HepG2 (cell line): ENCODE results near the gene SIX5. TPM values are rescaled to one million over a fixed set of nuclear protein-coding genes. Genes with fewer than 3 reads are reported as not detected.

ENCODE experiments used
- AGO2 ChIP-seq: fragments of 200-400 bp; formaldehyde crosslinking; optimal IDR thresholded peaks from 2 replicates; pipeline ENCODE3; 2017; ENCODE audit warnings: mild to moderate bottlenecking, low read depth, low read length, moderate library complexity
- CCAR2 ChIP-seq: fragments of 200-400 bp; formaldehyde crosslinking; optimal IDR thresholded peaks from 2 replicates; pipeline ENCODE3; 2018; ENCODE audit warnings: low read depth, mild to moderate bottlenecking, low read length, moderate library complexity
- JUNB ChIP-seq: sonication (generic); formaldehyde crosslinking; IDR thresholded peaks from 2 replicates; pipeline ENCODE4 v1.8.0; 2022; ENCODE audit warnings: missing genetic modification reagents, mild to moderate bottlenecking, borderline replicate concordance
- MEF2D ChIP-seq: sonication (generic); formaldehyde crosslinking; IDR thresholded peaks from 2 replicates; pipeline ENCODE4 v1.5.1; 2020; ENCODE audit warnings: mild to moderate bottlenecking, missing genetic modification reagents
- SALL2 ChIP-seq: sonication (generic); formaldehyde crosslinking; IDR thresholded peaks from 2 replicates; pipeline ENCODE4 v1.8.1; 2023; ENCODE audit warnings: mild to moderate bottlenecking, missing genetic modification reagents, inconsistent platforms
- TRIM24 ChIP-seq: sonication (generic); formaldehyde crosslinking; IDR thresholded peaks from 2 replicates; pipeline ENCODE4 v1.8.0; 2022; ENCODE audit warnings: mild to moderate bottlenecking, missing genetic modification reagents
- YY1 ChIP-seq: IDR thresholded peaks from 2 replicates; pipeline ENCODE4 v1.6.1; 2011; ENCODE audit warnings: low read length, low read depth, moderate library complexity, mild to moderate bottlenecking; ENCODE audit not compliant: insufficient read depth, insufficient replicate concordance
- ZKSCAN8 ChIP-seq: IDR thresholded peaks from 2 replicates; pipeline ENCODE4 v1.6.1; 2016; ENCODE audit warnings: borderline replicate concordance, missing genetic modification reagents, missing compliant biosample characterization
- ZNF224 ChIP-seq: sonication (generic); formaldehyde crosslinking; IDR thresholded peaks from 2 replicates; pipeline ENCODE4 v1.5.0; 2020; ENCODE audit warnings: mild to moderate bottlenecking, missing genetic modification reagents
- ZNF326 ChIP-seq: sonication (generic); formaldehyde crosslinking; IDR thresholded peaks from 2 replicates; pipeline ENCODE4 v1.4.0; 2020; ENCODE audit warnings: missing genetic modification reagents, borderline replicate concordance
- ZNF337 ChIP-seq: sonication (generic); formaldehyde crosslinking; IDR thresholded peaks from 2 replicates; pipeline ENCODE4 v1.5.1; 2020; ENCODE audit warnings: missing genetic modification reagents, low read depth, mild to moderate bottlenecking, borderline replicate concordance
- ZNF33B ChIP-seq: sonication (generic); formaldehyde crosslinking; IDR thresholded peaks from 2 replicates; pipeline ENCODE4 v1.5.1; 2020; ENCODE audit warnings: mild to moderate bottlenecking, missing genetic modification reagents
- ZNF570 ChIP-seq: sonication (generic); formaldehyde crosslinking; IDR thresholded peaks from 2 replicates; pipeline ENCODE4 v1.4.0; 2020; ENCODE audit warnings: mild to moderate bottlenecking, missing genetic modification reagents, borderline replicate concordance
- ZNF615 ChIP-seq: sonication (generic); formaldehyde crosslinking; IDR thresholded peaks from 2 replicates; pipeline ENCODE4 v1.5.0; 2020; ENCODE audit warnings: mild to moderate bottlenecking, missing genetic modification reagents, borderline replicate concordance
- ZNF672 ChIP-seq: sonication (generic); formaldehyde crosslinking; IDR thresholded peaks from 2 replicates; pipeline ENCODE4 v1.8.1; 2022; ENCODE audit warnings: missing genetic modification reagents
- ZNF850 ChIP-seq: sonication (generic); formaldehyde crosslinking; conservative IDR thresholded peaks from 2 replicates; pipeline ENCODE4 v1.9.0; 2021; ENCODE audit warnings: mild to moderate bottlenecking, missing genetic modification reagents
- ZZZ3 ChIP-seq: sonication (generic); formaldehyde crosslinking; IDR thresholded peaks from 2 replicates; pipeline ENCODE4 v1.4.0; 2020; ENCODE audit warnings: missing genetic modification reagents, mild to moderate bottlenecking, borderline replicate concordance
- polyA plus RNA-seq, 8 experiments: library from polyadenylated mRNA; depleted of rRNA in 3 of 8; stranded (reverse) in 7 of 8; unstranded in 1 of 8; fragments of >200 nt; fragmentation: Illumina TruSeq in 4 of 8; extraction: Trizol in 4 of 8; gene quantifications; 2 replicates each; pipeline versions ENCODE4 v1.2.1 to v1.2.3, GENCODE V29; 2011 to 2016; ENCODE audit warnings: low read depth in 4 of 8, missing spikeins in 1 of 8, mixed read lengths in 1 of 8; ENCODE audit not compliant: insufficient read depth in 1 of 8
- total RNA-seq, 5 experiments: library from RNA; depleted of rRNA; stranded (reverse); fragments of >200 nt; fragmentation: Illumina TruSeq; extraction: Trizol; gene quantifications; 2 replicates each; pipeline ENCODE4 v1.2.3, GENCODE V29; 2016; ENCODE audit warnings: low read depth in 1 of 5
- TF ChIP-seq, protein P1 (sequence below): sonication (generic); formaldehyde crosslinking; IDR thresholded peaks from 2 replicates; pipeline ENCODE4 v1.5.0; 2020; ENCODE audit warnings: mild to moderate bottlenecking, missing genetic modification reagents, moderate library complexity
- TF ChIP-seq, protein P2 (sequence below): sonication (generic); formaldehyde crosslinking; IDR thresholded peaks from 2 replicates; pipeline ENCODE4 v1.4.0; 2020; ENCODE audit warnings: mild to moderate bottlenecking, missing genetic modification reagents
- TF ChIP-seq, protein P3 (sequence below): sonication (generic); IDR thresholded peaks from 2 replicates; pipeline ENCODE4 v1.6.1; 2016; ENCODE audit warnings: low read depth, borderline replicate concordance
- TF ChIP-seq, protein P4 (sequence below): sonication (generic); formaldehyde crosslinking; IDR thresholded peaks from 2 replicates; pipeline ENCODE4 v1.4.0; 2020; ENCODE audit warnings: missing genetic modification reagents

The SIX5 gene
- total and polyA plus RNA-seq, 2 of the 13 experiments (the other 11 are each of a cell fraction or from before 2014, with no cell fraction given): 7.7 to 10.5 TPM

DNA sequence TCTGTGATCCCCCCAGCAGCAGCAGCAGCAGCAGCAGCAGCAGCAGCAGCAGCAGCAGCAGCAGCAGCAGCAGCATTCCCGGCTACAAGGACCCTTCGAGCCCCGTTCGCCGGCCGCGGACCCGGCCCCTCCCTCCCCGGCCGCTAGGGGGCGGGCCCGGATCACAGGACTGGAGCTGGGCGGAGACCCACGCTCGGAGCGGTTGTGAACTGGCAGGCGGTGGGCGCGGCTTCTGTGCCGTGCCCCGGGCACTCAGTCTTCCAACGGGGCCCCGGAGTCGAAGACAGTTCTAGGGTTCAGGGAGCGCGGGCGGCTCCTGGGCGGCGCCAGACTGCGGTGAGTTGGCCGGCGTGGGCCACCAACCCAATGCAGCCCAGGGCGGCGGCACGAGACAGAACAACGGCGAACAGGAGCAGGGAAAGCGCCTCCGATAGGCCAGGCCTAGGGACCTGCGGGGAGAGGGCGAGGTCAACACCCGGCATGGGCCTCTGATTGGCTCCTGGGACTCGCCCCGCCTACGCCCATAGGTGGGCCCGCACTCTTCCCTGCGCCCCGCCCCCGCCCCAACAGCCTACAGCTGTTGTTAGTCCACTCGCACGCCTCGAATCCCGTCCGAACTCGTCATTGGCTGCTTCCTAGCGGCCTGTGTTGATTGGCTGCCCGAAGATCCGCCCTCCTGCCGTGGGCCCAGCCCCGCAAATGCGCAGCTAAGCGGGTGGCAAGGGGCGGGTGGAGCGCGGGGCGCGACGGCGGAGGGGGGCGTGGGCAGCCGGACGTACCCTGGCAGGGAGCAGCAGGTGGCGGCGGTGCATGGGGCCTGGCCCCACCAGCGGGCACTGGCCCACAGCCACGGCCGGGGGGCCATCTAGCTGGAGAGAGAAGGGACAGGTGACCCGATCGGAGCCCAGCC is 1.4 kb upstream of the SIX5 start (continued):
- TF ChIP-seq, protein P1, sequence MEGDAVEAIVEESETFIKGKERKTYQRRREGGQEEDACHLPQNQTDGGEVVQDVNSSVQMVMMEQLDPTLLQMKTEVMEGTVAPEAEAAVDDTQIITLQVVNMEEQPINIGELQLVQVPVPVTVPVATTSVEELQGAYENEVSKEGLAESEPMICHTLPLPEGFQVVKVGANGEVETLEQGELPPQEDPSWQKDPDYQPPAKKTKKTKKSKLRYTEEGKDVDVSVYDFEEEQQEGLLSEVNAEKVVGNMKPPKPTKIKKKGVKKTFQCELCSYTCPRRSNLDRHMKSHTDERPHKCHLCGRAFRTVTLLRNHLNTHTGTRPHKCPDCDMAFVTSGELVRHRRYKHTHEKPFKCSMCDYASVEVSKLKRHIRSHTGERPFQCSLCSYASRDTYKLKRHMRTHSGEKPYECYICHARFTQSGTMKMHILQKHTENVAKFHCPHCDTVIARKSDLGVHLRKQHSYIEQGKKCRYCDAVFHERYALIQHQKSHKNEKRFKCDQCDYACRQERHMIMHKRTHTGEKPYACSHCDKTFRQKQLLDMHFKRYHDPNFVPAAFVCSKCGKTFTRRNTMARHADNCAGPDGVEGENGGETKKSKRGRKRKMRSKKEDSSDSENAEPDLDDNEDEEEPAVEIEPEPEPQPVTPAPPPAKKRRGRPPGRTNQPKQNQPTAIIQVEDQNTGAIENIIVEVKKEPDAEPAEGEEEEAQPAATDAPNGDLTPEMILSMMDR (CRISPR knock-in tag): peak; percentile 94
- TF ChIP-seq ZKSCAN8 (CRISPR knock-in tag) (peak; percentile 41; the same call in 1 of the 2 replicates), ZNF33B (CRISPR knock-in tag) (peak; percentile 82), TRIM24 (no peak), MEF2D (CRISPR knock-in tag) (peak; percentile 80), YY1 (peak; percentile 25), ZNF850 (CRISPR knock-in tag) (no peak; the same call in 1 of the 2 replicates), ZNF615 (no peak), ZNF326 (0 out of 2 replicates have a peak, but pooled peaks have one; percentile 84), AGO2 (peak; percentile 98), ZZZ3 (CRISPR knock-in tag) (peak; percentile 41; the same call in 1 of the 2 replicates), ZNF224 (0 out of 2 replicates have a peak, but pooled peaks have one; percentile 70), ZNF337 (peak; percentile 85), JUNB (CRISPR knock-in tag) (no peak), CCAR2 (no peak), SALL2 (CRISPR knock-in tag) (peak; percentile 24; the same call in 1 of the 2 replicates), ZNF672 (CRISPR knock-in tag) (no peak), ZNF570 (CRISPR knock-in tag) (no peak)
- TF ChIP-seq, protein P2, sequence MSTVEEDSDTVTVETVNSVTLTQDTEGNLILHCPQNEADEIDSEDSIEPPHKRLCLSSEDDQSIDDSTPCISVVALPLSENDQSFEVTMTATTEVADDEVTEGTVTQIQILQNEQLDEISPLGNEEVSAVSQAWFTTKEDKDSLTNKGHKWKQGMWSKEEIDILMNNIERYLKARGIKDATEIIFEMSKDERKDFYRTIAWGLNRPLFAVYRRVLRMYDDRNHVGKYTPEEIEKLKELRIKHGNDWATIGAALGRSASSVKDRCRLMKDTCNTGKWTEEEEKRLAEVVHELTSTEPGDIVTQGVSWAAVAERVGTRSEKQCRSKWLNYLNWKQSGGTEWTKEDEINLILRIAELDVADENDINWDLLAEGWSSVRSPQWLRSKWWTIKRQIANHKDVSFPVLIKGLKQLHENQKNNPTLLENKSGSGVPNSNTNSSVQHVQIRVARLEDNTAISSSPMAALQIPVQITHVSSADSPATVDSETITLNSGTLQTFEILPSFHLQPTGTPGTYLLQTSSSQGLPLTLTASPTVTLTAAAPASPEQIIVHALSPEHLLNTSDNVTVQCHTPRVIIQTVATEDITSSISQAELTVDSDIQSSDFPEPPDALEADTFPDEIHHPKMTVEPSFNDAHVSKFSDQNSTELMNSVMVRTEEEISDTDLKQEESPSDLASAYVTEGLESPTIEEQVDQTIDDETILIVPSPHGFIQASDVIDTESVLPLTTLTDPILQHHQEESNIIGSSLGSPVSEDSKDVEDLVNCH: no peak
- TF ChIP-seq, protein P3, sequence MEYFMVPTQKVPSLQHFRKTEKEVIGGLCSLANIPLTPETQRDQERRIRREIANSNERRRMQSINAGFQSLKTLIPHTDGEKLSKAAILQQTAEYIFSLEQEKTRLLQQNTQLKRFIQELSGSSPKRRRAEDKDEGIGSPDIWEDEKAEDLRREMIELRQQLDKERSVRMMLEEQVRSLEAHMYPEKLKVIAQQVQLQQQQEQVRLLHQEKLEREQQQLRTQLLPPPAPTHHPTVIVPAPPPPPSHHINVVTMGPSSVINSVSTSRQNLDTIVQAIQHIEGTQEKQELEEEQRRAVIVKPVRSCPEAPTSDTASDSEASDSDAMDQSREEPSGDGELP: peak; percentile 94
- TF ChIP-seq, protein P4, sequence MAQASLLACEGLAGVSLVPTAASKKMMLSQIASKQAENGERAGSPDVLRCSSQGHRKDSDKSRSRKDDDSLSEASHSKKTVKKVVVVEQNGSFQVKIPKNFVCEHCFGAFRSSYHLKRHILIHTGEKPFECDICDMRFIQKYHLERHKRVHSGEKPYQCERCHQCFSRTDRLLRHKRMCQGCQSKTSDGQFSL (CRISPR knock-in tag): 0 out of 2 replicates have a peak, but pooled peaks have one; percentile 4
